ENCODE measurements around the gene FGF2.
"Not testable (repeated sequence)": the region's sequence is repeated elsewhere in the genome, so short reads cannot be mapped to it uniquely, and the experiment has no call there.

The FGF2 gene

DNA sequence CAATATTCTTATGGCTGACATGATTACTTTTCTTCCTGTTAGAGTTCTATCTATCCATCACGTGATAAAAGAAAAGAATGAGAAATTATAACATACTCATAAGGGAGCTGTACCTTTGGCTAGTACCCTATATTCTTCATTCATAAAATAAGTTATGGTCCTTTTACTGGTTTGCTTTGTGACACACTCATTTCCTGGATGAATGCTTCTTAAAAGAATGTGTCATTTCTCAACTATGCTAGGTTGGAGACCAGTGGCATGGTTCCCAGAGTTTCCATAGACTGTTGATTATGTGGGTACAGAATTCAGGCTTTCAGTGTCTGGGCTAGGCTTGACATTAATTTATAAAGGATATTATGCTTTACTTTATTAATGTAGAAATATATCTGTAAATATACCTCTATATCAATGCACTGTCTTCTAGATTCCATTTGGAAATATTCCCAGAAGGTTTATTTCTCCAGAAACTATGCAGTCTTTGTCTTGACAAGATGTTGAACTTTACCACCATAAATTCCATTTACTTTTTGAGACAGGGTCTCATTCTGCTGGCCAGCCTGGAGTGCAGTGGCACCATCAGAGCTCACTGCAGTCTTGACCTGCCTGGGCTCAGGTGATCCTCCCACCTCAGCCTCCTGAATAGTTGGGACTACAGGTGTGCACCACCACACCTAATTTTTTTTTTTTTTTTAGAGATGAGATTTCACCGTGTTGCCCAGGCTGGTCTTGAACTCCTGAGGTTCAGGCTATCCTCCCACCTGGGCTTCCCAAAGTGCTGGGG is 71.9 kb downstream of the FGF2 start:
- no peak for DNase-seq

DNA sequence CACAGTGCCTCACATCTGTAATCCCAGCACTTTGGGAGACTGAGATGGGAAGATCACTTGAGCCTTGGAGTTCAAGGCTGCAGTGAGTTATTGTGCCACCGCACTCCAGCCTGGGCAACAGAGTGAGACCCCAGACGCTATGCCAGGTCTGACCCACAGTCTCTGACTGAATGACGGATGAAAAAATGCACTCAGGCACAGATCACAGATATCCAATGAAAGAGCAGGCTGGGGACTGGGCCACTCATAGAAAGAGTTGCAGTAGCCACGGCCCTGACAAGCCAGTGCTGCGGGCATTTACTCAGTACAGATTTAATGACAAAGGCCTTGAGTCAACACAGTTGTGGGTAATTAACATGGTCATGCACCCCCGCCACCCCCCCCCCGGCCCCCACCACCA is 73.1 kb downstream of the FGF2 start:
- DNase-seq: no peak

DNA sequence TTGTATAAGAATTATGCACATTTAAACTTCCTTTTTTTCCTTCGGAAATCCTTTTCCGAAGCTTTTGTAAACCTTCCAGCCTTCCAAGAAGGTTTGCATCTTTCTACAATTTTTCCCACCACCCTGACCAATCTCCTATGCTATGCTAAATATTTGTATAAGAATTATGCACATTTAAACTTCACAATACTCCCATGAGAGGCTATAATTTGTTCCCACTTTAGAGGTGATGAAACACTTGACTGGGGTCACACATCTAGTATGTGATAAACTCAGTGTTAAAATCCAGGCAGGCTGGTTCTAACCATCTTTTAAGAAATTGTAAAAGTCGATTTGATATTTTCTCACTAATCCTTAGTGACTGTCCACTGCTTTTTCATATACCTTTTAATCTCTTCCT is 73.7 kb downstream of the FGF2 start:
- no peak for DNase-seq

DNA sequence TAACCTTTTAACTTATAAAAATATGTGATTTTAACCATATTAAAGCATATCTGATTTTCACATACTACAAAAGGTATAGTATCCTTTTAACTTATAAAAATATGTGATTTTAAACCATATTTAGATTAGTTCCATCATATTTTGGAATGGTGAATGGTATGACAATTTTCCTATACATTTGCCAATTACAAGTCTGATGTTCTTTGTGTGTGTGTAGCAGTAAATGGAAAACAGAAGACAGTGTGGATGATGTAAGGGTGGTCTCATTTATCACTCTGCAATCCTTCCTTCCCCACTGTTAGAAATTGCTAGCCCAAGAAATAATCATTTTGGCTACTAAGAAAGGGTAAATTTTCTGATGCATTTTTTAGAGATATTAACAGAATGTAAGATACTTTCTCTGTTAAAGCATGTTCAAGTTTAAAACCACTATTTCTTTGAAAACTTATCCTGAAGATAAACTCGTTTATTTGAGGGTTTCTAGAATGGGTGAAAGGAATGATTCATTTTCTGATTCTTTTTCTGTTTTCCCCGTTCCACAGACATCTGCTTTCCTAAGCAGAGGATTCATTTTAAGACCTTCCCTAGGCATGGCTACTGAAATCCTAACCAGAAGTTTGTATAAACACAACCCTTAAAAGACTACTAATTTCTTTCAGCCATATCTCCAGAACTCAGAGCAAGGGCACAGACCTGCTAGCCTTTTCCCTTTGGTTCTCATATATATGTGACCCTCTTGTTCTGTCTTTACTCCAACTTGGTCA is 74.8 kb downstream of the FGF2 start:
- no peak for DNase-seq

DNA sequence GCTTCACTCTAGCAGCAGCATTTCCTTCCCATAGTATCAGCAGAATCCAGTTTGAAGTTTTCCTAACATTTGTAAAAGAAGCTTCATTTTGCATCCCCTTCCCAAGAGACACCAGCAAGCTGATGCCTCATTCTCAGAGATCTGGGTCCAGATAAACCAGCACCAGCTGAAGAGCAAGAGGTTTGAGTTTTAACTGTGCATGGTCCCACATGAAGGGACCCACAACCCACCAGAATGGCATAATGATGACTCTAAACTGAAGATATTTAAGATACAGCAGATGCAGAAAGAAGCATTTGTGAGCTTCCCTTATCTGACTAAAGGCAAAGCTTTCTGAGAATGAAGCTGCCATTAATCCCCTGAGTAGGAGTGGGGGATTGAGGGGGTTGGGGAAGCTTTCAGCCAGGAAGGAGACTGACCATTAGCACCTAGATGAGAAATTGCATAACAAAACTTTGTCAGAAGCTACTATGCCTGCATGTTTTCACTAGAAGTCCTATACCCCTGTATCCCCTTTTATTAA is 77.2 kb downstream of the FGF2 start:
- no peak for DNase-seq

DNA sequence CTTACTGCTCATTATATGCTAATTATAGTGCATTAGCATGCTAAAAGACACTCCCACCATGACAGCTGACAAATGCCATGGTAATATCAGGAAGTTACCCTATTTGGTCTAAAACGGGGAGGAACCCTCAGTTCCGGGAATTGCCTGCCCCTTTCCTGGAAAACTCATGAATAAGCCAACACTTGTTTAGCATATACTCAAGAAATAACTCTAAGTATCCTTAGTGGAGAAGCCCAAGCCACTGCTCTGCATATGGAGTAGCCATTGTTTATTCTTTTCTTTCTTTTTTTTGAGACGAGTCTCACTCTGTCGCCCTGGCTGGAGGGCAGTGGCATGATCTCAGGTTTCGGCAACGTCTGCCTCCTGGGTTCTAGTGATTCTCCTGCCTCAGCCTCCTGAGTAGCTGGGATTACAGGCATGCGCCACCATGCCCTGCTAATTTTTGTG is 80.3 kb downstream of the FGF2 start:
- no peak for DNase-seq

DNA sequence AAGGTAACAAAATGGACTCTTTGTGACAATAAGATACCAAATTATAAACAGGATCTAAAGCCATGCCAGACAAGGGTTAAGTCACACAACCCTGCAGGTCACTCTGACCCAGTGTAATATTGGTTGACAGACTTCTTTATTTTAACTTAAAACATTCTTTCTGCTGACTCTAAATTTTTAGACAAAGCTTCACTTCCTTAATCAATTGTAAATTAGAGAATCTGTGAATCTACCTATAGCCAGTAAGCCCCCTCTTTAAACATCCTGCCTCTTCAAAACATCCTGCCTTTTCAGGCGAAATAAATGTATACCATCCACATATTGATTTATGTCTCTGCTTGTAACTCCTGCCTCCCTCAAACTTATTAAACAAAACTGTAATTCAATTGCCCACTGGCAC is 81.6 kb downstream of the FGF2 start:
- DNase-seq: no peak

DNA sequence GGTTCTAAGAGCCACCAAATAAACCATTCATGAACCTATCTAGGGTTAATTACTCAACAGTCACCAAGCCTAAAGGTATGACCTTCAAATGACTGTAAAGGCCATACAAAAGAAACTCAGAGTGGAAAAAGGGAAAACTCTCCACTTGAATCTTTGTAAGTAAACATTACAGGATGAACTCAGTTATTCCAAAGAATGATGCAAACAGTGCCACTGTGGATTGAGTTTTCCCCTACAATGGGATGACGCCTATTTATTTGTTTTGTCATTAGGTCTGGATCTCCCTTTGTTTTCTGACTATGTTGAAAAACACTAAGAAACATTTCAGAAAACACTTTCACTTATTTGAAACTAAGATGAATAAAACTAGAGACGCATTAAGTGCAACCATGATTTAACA is 83.1 kb downstream of the FGF2 start:
- DNase-seq: no peak

DNA sequence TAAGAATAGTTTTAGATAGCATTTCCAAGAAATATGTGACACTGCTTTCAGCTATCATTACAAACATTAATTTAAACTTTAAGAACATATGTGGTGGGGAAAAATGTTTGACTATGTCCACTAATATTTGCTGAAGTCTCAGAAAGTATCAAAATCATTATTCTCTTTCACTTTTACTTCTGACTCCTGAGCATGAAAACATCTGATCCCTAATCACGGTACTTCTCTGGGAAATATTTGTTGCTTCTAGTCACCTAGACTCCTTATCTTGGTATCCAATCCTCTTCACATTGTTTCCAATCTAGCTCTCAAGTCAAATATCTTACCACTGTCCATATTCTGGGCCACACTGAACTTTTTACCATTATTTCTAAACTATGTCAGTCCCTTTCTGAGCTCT is 85.0 kb downstream of the FGF2 start:
- DNase-seq: no peak

DNA sequence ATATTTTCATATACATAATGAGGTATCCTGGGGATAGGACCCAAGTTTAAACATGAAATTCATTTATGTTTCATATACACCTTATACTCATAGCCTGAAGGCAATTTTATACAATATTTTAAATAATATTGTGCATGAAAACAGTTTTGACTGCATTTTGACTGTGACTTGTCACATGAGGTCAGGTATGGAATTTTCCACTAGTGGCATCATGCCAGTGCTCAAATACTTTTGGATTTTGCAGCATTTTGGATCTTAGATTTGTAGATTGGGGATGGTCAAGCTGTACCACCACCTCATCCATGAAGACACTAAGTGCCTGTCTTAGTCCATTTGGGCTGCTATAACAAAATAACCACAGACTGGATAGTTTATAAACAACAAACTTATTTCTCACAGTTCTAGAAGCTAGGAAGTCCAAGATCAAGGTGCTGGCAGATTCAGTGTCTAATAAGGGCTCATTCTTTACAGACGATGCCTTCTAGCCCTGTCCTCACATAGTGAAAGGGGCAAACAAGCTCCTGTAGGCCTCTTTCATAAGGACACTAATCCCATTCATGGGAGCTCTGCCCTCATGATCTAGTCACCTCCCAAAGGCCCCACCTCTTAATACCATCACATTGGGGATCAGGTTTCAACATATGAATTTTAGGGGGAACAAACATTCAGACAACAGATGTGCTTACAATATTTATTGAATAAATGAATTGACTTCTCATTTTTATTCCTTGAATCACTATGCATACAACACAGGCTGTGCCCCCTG is 86.4 kb downstream of the FGF2 start:
- no peak for DNase-seq

DNA sequence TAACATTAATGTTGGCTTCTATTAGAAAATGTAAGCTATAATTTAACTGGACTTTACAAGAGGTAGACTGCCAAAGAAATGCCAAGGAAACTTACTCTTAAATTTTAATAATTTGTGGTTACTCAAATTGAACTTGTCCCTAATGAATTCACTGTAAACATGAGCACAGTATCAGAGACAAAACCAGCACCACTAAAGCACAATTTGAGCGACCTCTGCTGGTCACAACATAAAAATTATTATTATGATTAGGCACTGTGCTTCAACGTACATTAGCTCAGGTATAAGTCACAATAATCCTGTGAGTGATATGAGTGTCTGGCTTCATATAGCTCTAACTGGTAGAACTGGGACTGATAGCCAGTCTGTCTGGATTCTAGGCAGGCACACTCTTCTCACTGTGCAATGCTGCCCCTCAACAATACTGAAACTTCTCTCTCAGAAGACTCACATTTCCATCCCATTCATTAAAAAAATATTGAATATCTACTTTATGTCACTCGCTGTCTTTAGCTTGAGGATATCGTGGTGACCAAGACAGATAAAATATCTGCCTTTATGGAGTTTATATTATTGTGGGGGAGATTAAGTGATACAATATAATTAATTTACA is 87.8 kb downstream of the FGF2 start:
- DNase-seq: no peak

DNA sequence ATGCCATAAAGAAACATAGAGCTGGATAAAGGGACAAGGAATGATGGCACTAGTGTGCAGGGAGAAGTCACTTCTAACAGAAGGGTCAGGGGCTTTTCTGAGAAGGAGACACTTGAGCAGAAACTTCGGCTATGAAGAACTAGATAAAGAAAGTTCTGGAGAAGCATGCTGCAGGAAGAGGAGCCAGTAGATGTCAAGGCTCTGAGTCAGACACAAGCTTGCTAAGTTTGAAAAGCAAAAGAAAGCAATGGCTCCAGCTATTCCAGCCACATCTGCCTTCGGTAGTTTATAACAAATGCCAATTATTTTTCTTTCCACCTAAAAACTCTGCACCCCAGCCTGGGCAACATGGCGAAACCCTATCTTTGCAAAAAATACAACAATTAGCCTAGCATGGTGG is 88.3 kb downstream of the FGF2 start:
- DNase-seq: no peak

DNA sequence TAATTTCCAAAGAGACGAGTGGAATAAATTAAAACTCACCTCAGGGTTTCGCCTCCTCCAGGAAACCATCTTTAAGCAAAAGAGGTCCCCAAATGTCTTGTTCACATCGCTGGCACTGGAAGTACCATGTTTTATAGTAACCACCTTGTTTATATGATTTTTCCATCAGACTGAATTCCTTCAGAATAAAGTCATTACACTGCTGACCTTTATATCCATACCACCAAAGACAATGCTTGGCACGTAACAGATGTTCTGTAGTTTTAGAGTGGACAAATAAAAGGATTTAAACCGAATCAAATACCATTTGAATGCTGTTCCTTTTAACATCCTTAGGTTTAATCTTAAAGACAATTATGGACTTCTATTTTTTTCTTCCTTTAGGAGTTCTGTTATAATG is 91.1 kb downstream of the FGF2 start:
- DNase-seq: no peak

DNA sequence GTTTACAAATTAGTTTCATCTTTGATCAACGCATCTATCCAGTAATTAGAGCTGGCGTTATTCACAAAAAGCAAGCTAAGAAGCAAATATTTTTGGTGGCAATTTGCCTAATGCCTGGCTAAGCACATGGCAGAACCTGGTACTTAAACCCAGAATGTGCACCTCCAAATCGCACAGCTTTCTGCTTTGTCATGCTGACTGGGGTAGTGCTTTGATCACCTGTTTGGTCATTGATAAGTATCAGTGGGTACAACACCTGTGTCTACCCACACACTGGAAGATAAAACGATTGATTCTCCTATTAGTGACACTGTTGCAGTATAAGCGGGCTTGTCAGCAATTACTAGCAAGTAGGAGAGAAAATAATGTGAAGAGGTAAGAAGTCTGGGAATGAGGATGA is 93.8 kb downstream of the FGF2 start:
- DNase-seq: no peak

DNA sequence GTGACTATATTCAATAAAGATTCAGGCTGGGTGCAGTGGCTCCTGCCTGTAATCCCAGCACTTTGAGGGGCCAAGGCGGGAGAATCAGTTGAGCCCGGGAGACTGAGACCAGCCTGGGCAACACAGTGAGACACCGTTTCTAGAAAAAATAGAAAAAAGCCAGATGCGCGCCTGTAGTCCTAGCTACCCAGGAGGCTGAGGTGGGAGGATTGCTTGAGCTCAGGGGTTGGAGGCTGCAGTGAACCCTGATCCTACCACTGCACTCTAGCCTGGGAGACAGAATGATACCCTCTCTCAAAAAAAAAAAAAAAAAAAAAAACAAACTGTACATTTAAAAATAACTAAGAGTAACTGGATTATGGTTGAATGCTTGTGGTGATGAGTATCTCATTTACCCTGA is 94.7 kb downstream of the FGF2 start:
- no peak for DNase-seq

DNA sequence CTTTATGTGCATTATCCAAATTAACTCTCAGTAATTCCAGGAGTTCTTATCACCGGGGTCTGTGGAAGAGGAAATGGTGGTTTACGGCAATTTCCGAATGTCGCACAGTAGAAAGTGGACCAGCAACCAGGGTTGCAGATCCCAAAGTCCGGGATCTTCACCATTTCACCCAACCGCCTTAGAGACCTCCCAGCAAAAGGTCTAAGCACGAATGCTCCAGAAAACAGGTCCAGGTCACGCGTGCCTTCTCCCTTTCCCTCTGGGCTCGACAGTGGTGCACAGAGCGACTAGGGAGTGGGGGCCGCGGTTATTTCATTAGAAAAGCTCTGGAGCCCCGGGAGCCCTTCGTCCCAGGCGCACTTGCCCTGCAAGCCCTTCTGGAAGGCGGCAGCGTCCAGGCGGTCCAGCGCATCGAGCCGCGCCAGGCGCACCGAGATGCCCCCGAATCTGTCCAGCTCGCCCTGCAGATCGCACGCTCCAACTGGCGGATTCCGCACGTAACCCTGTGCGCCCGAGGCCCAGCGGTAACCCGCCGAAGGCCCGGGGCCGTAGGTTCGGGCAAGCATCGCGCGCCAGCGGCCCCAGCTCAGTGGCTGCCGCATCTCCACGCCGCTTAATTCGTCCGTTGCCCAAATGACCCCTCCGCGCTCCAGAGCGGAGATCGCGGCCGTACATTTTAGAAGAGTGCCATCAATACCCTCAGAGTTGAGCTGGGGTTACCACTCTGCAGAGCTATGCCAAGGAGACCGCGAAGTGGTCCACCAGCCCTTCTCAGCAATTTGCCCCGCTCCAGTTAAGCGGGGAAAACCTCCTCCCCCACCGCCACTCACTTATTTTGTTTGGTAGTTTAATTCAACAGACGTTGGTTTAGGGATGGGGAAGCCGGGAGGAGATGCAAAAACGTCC is 95.6 kb downstream of the FGF2 start, which contains the start of gene NUDT6:
NUDT6 (minus strand) TSS at position 627 of the 906 bp plus-strand sequence; CDS start at position 602, 25 bp downstream.
- peak in 2 of 4 experiments; percentile 2 to 3 for DNase-seq

DNA sequence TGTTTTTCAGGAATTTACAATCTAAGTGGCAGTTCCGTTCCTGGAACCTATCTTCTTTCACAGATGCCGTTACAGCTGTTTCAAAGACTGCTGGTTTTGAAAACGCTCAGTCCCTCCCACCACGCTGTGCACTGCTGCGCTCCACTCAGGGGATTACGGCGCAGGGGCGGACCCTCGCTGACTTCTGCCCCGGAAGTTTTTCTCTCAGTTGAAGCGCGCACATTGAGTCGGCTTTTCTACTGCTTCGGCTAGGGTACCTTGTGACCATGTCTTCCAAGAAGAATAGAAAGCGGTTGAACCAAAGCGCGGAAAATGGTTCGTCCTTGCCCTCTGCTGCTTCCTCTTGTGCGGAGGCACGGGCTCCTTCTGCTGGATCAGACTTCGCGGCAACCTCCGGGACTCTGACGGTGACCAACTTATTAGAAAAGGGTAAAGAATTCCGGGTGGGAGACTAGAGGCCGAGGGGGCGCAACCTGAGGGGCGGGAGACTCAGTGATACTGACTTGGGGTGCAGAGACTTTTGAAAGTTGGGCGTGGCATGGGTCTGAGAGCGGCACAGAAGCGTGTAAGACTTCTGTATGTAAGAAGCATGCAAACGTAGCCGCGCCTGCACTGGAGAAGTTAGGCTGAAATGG is 96.4 kb downstream of the FGF2 start:
- DNase-seq: peak; percentile 64 to 72 (median 70)

DNA sequence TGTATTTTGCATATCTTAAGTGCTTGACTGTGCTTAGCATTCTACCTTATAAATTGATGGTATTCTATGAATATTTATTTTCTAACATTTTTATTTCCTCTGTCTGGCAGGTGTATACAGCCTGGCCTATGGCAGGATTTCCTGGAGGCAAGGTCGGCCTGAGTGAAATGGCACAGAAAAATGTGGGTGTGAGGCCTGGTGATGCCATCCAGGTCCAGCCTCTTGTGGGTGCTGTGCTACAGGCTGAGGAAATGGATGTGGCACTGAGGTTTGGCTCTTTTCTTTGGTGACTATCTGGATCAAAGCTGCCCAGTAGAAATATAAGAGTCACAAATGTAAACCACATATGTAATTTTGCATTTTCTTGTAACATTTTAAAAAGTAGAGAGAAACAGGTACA is 102.3 kb downstream of the FGF2 start:
- DNase-seq: no peak

DNA sequence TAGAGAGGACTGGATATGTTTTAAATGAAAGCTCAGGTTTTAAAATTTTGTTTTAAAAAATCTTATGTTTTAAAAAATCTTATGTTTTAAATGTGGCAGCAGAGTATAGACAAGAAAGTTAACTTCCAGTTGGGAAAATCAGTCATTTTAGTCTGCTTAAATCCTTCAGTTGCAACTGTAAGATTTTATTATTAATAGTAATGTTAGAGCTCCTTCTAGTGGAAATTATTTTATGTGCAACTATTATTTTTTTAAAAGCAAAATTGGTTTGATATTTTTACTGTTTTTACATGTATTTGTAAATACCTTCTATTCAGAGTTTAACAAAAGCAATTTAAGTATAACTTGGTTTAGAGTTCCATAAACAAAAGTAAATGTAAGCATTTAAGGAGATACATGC is 104.2 kb downstream of the FGF2 start:
- no peak for DNase-seq

DNA sequence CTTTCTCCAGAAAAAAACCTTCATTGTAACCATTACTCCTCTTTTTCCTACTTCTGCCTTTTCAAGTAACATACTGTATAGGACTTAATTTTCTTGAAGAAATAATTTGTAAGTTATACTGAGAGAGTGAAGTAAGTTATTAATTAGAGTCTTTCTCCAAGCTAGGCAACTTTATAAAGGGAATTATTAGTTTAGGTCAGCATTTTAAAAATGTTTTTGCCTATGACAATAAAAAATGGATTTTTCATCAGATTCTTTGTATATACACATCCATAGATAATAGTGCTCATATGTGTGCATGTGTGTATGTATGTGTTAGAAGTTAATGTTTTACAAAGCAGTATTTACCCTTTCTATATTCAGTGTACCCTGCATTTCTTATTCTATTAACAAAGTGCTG is 106.1 kb downstream of the FGF2 start:
- DNase-seq: no peak

DNA sequence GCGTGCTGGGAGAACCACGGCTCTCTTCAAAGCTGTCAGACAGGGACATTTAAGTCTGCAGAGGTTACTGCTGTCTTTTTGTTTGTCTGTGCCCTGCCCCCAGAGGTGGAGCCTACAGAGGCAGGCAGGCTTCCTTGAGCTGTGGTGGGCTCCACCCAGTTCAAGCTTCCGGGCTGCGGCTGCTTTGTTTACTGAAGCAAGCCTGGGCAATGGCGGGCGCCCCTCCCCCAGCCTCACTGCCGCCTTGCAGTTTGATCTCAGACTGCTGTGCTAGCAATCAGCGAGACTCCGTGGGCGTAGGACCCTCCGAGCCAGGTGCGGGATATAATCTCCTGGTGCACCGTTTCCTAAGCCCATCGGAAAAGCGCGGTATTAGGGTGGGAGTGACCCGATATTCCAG is 118.5 kb downstream of the FGF2 start:
- DNase-seq: not testable (repeated sequence)
